Fibroblast of lung (primary cell): Measurements from ENCODE around the gene DNAJB13.

Experiments used
- CTCF ChIP-seq, 2 donors: IDR thresholded peaks in 1 of 2; conservative IDR thresholded peaks in 1 of 2; 1 replicate in 1 of 2; 2 replicates in 1 of 2; pipeline ENCODE4 v1.5.1; 2011 to 2012; ENCODE audit warnings: low read length in 2 of 2, control low read depth in 1 of 2, inconsistent platforms in 1 of 2, low read depth in 1 of 2, mild to moderate bottlenecking in 1 of 2
- EZH2 ChIP-seq: IDR thresholded peaks from 2 replicates; pipeline ENCODE4 v1.5.1; 2012; ENCODE audit warnings: low read length, control low read depth, mild to moderate bottlenecking; ENCODE audit errors: missing control alignments

- TF ChIP-seq CTCF (conservative IDR thresholded peaks at IDR 0.05 in 1 of 2, IDR thresholded peaks at IDR 0.05 in 1 of 2; ENCODE audit: low read depth in 1 of 2, low read length in 2 of 2): no peak
- no peak for TF ChIP-seq EZH2
These were observed 38.8 kb upstream of the DNAJB13 start for GRCh38 chr11:73912026-73912425.
